OCI-LY7 (cell line): ENCODE measurements around the gene APIP. TPM values are rescaled to one million over a fixed set of nuclear protein-coding genes. Genes with fewer than 3 reads are reported as not detected.

ENCODE experiments used
- BruUV-seq: library from RNA; stranded (reverse); fragments of 400-500 nt; replicated peaks from 2 replicates; lab custom pipeline; 2021; lab: Mats Ljungman, UMichigan
- CTCF ChIA-PET: fragments of 300-600 bp; sonication (Branson Sonifier 250); formaldehyde crosslinking; loops from one replicate; lab custom pipeline; 2022; ENCODE audit warnings: antibody characterized with exemption; ENCODE audit not compliant: unreplicated experiment; lab: Charles Lee
- POLR2A ChIA-PET: fragments of 300-600 bp; sonication (Branson Sonifier 250); formaldehyde crosslinking; loops from one replicate; lab custom pipeline; 2022; ENCODE audit warnings: antibody characterized with exemption; lab: Charles Lee
- DNase-seq: peaks from one replicate; pipeline ENCODE4 v3.0.0-alpha.2; 2015; ENCODE audit warnings: low spot score
- H2AFZ ChIP-seq: fragments of 200-600 bp; sonication (generic), shearing (Covaris generic); 2 replicates; pipeline ENCODE4 v1.6.1; 2014; ENCODE audit warnings: mild to moderate bottlenecking, antibody characterized with exemption, low read length, moderate library complexity
- H3K27ac ChIP-seq: fragments of 200-600 bp; sonication (generic); 2 replicates; pipeline ENCODE4 v1.5.1; 2014; ENCODE audit warnings: mixed run types, low read depth, mild to moderate bottlenecking, moderate library complexity, low read length, inconsistent platforms; ENCODE audit not compliant: poor library complexity, severe bottlenecking
- H3K36me3 ChIP-seq: fragments of 200-600 bp; sonication (generic); 2 replicates; pipeline ENCODE4 v1.6.1; 2014; ENCODE audit warnings: mild to moderate bottlenecking, antibody characterized with exemption, low read length, moderate library complexity, mixed read lengths; ENCODE audit not compliant: insufficient read depth
- H3K4me1 ChIP-seq: fragments of 200-600 bp; sonication (generic); 2 replicates; pipeline ENCODE4 v1.5.1; 2014; ENCODE audit warnings: mild to moderate bottlenecking, low read length; ENCODE audit not compliant: insufficient read depth, poor library complexity, severe bottlenecking
- H3K4me2 ChIP-seq: fragments of 200-600 bp; sonication (generic); 2 replicates; pipeline ENCODE4 v1.6.1; 2014; ENCODE audit warnings: mild to moderate bottlenecking, low read length
- H3K4me3 ChIP-seq: fragments of 200-600 bp; sonication (generic); 2 replicates; pipeline ENCODE4 v1.5.1; 2014; ENCODE audit warnings: mild to moderate bottlenecking, low read depth, low read length; ENCODE audit not compliant: poor library complexity, severe bottlenecking
- H3K79me2 ChIP-seq: fragments of 200-600 bp; sonication (generic); 2 replicates; pipeline ENCODE4 v1.6.1; 2016; ENCODE audit warnings: low read depth, mild to moderate bottlenecking, low read length, moderate library complexity, mixed read lengths; ENCODE audit not compliant: insufficient read depth
- H3K9me2 ChIP-seq: fragments of 200-600 bp; sonication (generic); 2 replicates; pipeline ENCODE4 v1.6.1; 2016; ENCODE audit warnings: mild to moderate bottlenecking, low read length, mixed read lengths; ENCODE audit not compliant: insufficient read depth
- H3K9me3 ChIP-seq: fragments of 200-600 bp; sonication (generic); 2 replicates; pipeline ENCODE4 v1.6.1; 2014; ENCODE audit warnings: mild to moderate bottlenecking, mixed run types, low read length, mixed read lengths
- H4K20me1 ChIP-seq: fragments of 200-600 bp; sonication (generic); 2 replicates; pipeline ENCODE4 v1.6.1; 2014; ENCODE audit warnings: mild to moderate bottlenecking, antibody characterized with exemption, low read length, moderate library complexity, mixed read lengths; ENCODE audit not compliant: insufficient read depth
- EZH2phosphoT487 ChIP-seq: fragments of 200-600 bp; sonication (generic); IDR thresholded peaks from 2 replicates; pipeline ENCODE4 v1.6.1; 2018; ENCODE audit warnings: low read depth, borderline replicate concordance, mild to moderate bottlenecking, mixed run types, antibody characterized with exemption, low read length, moderate library complexity, mixed read lengths
- intact Hi-C: fragments of 100-400 bp; cut with micrococcal nuclease; formaldehyde crosslinking; loops from one replicate; pipeline ENCODE4 v1.10.0; 2022; ENCODE audit not compliant: unreplicated experiment
- total RNA-seq, 2 experiments: library from RNA; depleted of rRNA in 1 of 2; stranded (reverse); fragments of >200 nt in 1 of 2; shearing (Covaris generic) in 1 of 2; gene quantifications; 2 replicates each; pipeline ENCODE4 v1.2.3, GENCODE V29; 2014 to 2022
- TF ChIP-seq, protein P1 (sequence below): fragments of 200-600 bp; sonication (generic); conservative IDR thresholded peaks from 2 replicates; pipeline ENCODE4 v1.5.1; 2014; ENCODE audit warnings: mild to moderate bottlenecking, antibody characterized with exemption, low read length, moderate library complexity, mixed read lengths

The APIP gene
- total RNA-seq, 2 experiments from 2014 or later = 40.7 to 66.2 TPM

- Histone ChIP-seq H3K27ac (no peak overlapping the region), H3K36me3 (no peaks in the 10 kb centered on the region), H4K20me1 (no peaks in the 10 kb centered on the region), H3K79me2 (no peaks in the 10 kb centered on the region), H2AFZ (no peak overlapping the region), H3K9me2 (no peaks in the 10 kb centered on the region), H3K4me2 (no peak overlapping the region), H3K4me3 (no peak overlapping the region), H3K4me1 (no peaks in the 10 kb centered on the region), H3K9me3 (no peaks in the 10 kb centered on the region)
- ChIA-PET CTCF (no interaction called here), POLR2A (interaction anchor here (0.6 to 0.9 kb wide), 2 partner anchors 98 to 1016 kb away, joined by 3 to 4 read pairs; no protein-coding TSS in a partner anchor)
- no peak for TF ChIP-seq EZH2phosphoT487
- intact Hi-C loops = no loop called here
- BruUV-seq = no TSS peak
- no peak for DNase-seq
Observed at GRCh38 chr11:34856251-34856650, 59.9 kb downstream of the APIP start.

GRCh38 chr11:34855754-34856095 is 60.5 kb downstream of the APIP start:
- H3K4me1 ChIP-seq = no peaks in the 10 kb centered on the region
- no peak overlapping the region for H3K4me2 ChIP-seq
- TF ChIP-seq EZH2phosphoT487 = no peak
- TF ChIP-seq, protein P1, sequence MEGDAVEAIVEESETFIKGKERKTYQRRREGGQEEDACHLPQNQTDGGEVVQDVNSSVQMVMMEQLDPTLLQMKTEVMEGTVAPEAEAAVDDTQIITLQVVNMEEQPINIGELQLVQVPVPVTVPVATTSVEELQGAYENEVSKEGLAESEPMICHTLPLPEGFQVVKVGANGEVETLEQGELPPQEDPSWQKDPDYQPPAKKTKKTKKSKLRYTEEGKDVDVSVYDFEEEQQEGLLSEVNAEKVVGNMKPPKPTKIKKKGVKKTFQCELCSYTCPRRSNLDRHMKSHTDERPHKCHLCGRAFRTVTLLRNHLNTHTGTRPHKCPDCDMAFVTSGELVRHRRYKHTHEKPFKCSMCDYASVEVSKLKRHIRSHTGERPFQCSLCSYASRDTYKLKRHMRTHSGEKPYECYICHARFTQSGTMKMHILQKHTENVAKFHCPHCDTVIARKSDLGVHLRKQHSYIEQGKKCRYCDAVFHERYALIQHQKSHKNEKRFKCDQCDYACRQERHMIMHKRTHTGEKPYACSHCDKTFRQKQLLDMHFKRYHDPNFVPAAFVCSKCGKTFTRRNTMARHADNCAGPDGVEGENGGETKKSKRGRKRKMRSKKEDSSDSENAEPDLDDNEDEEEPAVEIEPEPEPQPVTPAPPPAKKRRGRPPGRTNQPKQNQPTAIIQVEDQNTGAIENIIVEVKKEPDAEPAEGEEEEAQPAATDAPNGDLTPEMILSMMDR = 0 out of 2 replicates have a peak, but pooled peaks have one; percentile 19
- no peaks in the 10 kb centered on the region for H3K36me3 ChIP-seq
- H2AFZ ChIP-seq = no peak overlapping the region
- H3K4me3 ChIP-seq = no peak overlapping the region
- no peak overlapping the region for H3K27ac ChIP-seq
- ChIA-PET POLR2A (interaction anchor here (0.6 kb wide), 1 partner anchor 1015 kb away, joined by 3 read pairs; no protein-coding TSS in a partner anchor), CTCF (no interaction called here)
- H3K79me2 ChIP-seq = no peaks in the 10 kb centered on the region
- intact Hi-C loops = no loop called here
- no peak for DNase-seq
- H3K9me2 ChIP-seq = no peaks in the 10 kb centered on the region
- H4K20me1 ChIP-seq = no peaks in the 10 kb centered on the region
- no TSS peak for BruUV-seq
- H3K9me3 ChIP-seq = no peaks in the 10 kb centered on the region

DNA sequence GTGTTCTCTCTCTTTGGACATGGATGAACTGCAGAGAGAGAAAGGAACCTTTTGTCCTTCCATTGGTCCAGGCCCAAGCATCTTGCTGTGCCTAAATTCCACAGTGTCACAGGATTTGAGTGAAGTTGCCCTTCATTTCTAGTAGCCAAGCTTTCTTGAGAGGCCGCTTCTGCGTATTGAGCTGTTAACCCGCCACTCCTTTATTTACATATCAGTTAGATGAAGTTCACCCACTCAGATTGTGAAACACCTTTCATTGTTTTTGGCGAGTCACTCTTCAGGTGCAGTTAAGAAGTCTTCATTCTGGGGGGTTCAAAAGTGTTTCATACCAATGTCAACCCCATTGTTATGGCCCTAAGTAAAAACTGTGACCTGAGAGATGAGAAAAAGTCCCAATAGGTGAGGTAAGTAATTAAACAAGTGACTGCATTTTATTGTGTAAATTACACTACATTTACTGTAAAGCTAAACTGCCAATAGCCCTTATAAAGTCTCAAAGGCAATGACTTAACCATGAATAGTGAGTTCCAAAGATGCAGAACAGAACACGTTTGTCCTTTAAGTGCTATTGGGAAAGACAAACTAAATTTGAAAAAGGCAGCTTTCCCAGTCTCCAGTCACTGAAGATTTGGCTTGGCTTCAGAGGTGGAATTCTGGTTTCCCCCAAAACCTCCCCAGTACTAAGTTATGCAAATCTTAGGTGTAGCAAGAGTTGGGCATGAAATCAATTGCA is 61.0 kb downstream of the APIP start:
- ChIA-PET POLR2A (interaction anchor here (0.6 kb wide), 1 partner anchor 1015 kb away, joined by 3 read pairs; no protein-coding TSS in a partner anchor), CTCF (no interaction called here)
- no peaks in the 10 kb centered on the region for H3K9me2 ChIP-seq
- H4K20me1 ChIP-seq = no peaks in the 10 kb centered on the region
- no peaks in the 10 kb centered on the region for H3K9me3 ChIP-seq
- no peaks in the 10 kb centered on the region for H3K36me3 ChIP-seq
- no peak overlapping the region for H3K27ac ChIP-seq
- no peak for DNase-seq
- no TSS peak for BruUV-seq
- no peaks in the 10 kb centered on the region for H3K79me2 ChIP-seq
- H3K4me3 ChIP-seq = no peak overlapping the region
- H2AFZ ChIP-seq = no peak overlapping the region
- intact Hi-C loops = no loop called here
- no peak overlapping the region for H3K4me2 ChIP-seq
- H3K4me1 ChIP-seq = no peaks in the 10 kb centered on the region
- TF ChIP-seq, protein P1 = no peak
- no peak for TF ChIP-seq EZH2phosphoT487
